Esophagus muscularis mucosa (tissue), 4 donors: Measurements from ENCODE around the gene ASIC2. TPM values are rescaled to one million over a fixed set of nuclear protein-coding genes. Genes with fewer than 3 reads are reported as not detected.

Experiments used
- DNase-seq: peaks from one replicate; pipeline ENCODE4 v3.0.0-alpha.2; 2017; ENCODE audit errors: extremely low spot score
- H3K27ac ChIP-seq, 4 donors: fragments of 200-600 bp; sonication (generic); replicated peaks in 1 of 4; 1 replicate in 3 of 4; 2 replicates in 1 of 4; pipeline ENCODE4 v1.5.1; 2016 to 2019; ENCODE audit warnings: mild to moderate bottlenecking in 1 of 4
- H3K27me3 ChIP-seq, 4 donors: fragments of 200-600 bp; sonication (generic); one replicate each; pipeline versions ENCODE4 v1.5.1 to v1.6.0; 2016 to 2019
- H3K36me3 ChIP-seq, 4 donors: fragments of 200-600 bp; sonication (generic); one replicate each; pipeline ENCODE4 v1.5.1; 2016 to 2019
- H3K4me1 ChIP-seq, 4 donors: fragments of 200-600 bp; sonication (generic); one replicate each; pipeline ENCODE4 v1.5.1; 2016 to 2019
- H3K4me3 ChIP-seq, 4 donors: fragments of 200-600 bp; sonication (generic); 1 replicate in 2 of 4; 2 replicates in 2 of 4; pipeline ENCODE4 v1.5.1; 2016 to 2019; ENCODE audit warnings: mild to moderate bottlenecking in 4 of 4, moderate library complexity in 1 of 4
- H3K9me3 ChIP-seq, 4 donors: fragments of 200-600 bp; sonication (generic); 1 replicate in 3 of 4; 2 replicates in 1 of 4; pipeline ENCODE4 v1.5.1; 2016 to 2019
- EP300 ChIP-seq: sonication (generic); formaldehyde crosslinking; IDR thresholded peaks from one replicate; pipeline ENCODE4 v1.6.1; 2017; ENCODE audit warnings: antibody characterized with exemption
- POLR2A ChIP-seq: fragments of 450-650 bp; IDR thresholded peaks from one replicate; pipeline ENCODE4 v1.6.1; 2017; ENCODE audit warnings: antibody characterized with exemption, moderate library complexity, mild to moderate bottlenecking, low read depth
- POLR2AphosphoS5 ChIP-seq, 2 donors: sonication (generic); formaldehyde crosslinking; IDR thresholded peaks; one replicate each; pipeline ENCODE4 v1.6.1; 2017; ENCODE audit warnings: antibody characterized with exemption in 2 of 2
- WGBS: methylation state at CpG from one replicate; pipeline ENCODE4 v1.1.5; 2018; 5-methylcytosine and 5-hydroxymethylcytosine counted together
- intact Hi-C: fragments of 100-400 bp; cut with DNase I; formaldehyde crosslinking; loops from one replicate; pipeline ENCODE4 v1.15.1; 2023
- total RNA-seq, 4 donors: library from RNA; depleted of rRNA; stranded (reverse); fragments of >200 nt; gene quantifications; one replicate each; pipeline versions ENCODE4 v1.1.0 to v1.2.1, GENCODE V29; 2016
- TF ChIP-seq, protein P1 (sequence below), 3 experiments: fragments of 200-600 bp in 2 of 3; fragments of 450-650 bp in 1 of 3; sonication (generic) in 2 of 3; IDR thresholded peaks; one replicate each; pipeline ENCODE4 v1.5.1; 2017 to 2019; ENCODE audit warnings: antibody characterized with exemption in 3 of 3, mild to moderate bottlenecking in 2 of 3, moderate library complexity in 1 of 3

The ASIC2 gene
- total RNA-seq, 4 donors from 2014 or later = 0.13 TPM; not detected in 3

DNA sequence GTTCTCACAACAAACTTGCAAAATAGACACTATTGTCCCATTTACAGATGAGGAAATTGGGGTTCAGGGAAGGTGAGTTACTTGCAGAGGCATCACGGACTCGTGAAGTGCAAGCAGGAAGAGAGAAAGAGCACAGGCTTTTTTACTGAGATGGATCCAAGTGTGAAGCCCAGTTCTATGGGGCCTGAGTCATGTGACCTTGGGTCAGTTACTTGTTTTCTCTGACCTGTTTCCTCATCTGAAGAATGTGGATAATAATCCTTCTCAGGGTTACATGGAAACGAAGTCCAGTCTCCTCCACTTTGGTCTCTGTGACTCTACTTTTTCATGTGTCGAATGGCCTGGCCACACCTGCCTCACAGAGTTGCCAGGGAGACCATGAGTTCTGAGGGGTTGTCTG lies 167.0 kb downstream of the ASIC2 start:
- no peaks in the 10 kb centered on the region for H3K36me3 ChIP-seq
- intact Hi-C loops = no loop called here
- H3K27ac ChIP-seq = no peak overlapping the region
- no peaks in the 10 kb centered on the region for H3K9me3 ChIP-seq
- WGBS = 83% methylated on average over 4 of the region's 4 CpGs
- H3K4me3 ChIP-seq = no peak overlapping the region
- DNase-seq = no peak
- no peaks in the 10 kb centered on the region for H3K4me1 ChIP-seq
- TF ChIP-seq EP300 (no peak), POLR2A (no peak), POLR2AphosphoS5 (IDR thresholded peaks at IDR 0.05) (no peak)
- TF ChIP-seq, protein P1, sequence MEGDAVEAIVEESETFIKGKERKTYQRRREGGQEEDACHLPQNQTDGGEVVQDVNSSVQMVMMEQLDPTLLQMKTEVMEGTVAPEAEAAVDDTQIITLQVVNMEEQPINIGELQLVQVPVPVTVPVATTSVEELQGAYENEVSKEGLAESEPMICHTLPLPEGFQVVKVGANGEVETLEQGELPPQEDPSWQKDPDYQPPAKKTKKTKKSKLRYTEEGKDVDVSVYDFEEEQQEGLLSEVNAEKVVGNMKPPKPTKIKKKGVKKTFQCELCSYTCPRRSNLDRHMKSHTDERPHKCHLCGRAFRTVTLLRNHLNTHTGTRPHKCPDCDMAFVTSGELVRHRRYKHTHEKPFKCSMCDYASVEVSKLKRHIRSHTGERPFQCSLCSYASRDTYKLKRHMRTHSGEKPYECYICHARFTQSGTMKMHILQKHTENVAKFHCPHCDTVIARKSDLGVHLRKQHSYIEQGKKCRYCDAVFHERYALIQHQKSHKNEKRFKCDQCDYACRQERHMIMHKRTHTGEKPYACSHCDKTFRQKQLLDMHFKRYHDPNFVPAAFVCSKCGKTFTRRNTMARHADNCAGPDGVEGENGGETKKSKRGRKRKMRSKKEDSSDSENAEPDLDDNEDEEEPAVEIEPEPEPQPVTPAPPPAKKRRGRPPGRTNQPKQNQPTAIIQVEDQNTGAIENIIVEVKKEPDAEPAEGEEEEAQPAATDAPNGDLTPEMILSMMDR (IDR thresholded peaks at IDR 0.05) = no peak
- H3K27me3 ChIP-seq = peaks cover 0 to 28% (median 2%) of the 10 kb centered on the region in 4 donors

DNA sequence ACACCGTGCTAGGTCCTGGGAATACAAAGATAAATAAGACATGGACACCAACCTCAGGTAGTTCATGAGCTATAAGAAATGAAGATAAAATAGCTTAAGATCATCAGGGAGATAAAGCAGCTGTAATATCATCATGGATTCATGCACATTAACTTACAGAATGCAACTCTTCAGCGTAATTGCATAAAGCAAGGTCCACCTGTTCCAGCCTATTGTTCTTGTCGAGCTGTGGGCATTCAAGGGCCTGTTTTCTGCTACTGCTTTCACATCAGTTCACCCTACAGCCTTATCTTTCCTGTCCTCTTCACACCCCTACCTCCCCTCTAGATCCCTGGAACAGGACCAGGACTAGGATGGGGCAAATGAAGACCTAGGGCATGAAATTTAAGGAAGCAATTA lies 167.5 kb downstream of the ASIC2 start:
- no peak for TF ChIP-seq EP300
- H3K4me3 ChIP-seq = no peak overlapping the region
- no peaks in the 10 kb centered on the region for H3K9me3 ChIP-seq
- H3K27ac ChIP-seq = no peak overlapping the region
- 77% methylated on average over 3 of the region's 3 CpGs for WGBS
- DNase-seq = no peak
- no peaks in the 10 kb centered on the region for H3K36me3 ChIP-seq
- H3K27me3 ChIP-seq = peaks cover 0 to 23% (median 2%) of the 10 kb centered on the region in 4 donors
- H3K4me1 ChIP-seq = no peaks in the 10 kb centered on the region
- intact Hi-C loops = no loop called here

DNA sequence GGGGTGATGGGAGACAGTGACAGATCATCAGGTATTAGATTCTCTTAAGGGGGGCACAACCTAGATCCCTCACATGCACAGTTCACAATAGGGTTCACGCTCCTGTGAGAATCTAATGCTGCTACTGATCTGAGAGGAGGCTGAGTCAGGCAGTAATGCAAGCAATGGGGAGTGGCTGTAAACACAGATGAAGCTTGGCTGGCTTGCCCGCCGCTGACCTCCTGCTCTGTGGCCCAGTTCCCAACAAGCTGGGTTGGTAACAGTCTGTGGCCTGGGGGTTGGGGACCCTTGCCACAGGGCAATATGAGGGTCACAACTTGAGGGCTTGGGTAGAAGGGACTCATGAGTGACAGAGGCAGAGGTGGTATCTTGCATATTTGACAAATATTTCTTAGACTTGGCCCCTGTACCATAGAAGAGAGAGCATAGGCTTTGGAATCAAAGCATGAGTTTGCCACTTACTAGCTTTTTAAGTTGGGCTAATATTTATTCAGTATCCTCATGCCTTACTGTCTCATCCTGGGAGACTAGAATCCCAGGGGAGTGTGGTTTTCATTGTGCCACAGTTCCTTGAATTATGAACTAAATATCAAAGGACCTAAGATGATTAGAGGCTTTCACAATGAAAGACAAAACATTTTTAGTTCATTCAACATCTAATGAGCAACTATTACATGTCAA lies 168.1 kb downstream of the ASIC2 start:
- 81% methylated on average over 3 of the region's 3 CpGs for WGBS
- H3K27me3 ChIP-seq = peaks cover 0 to 22% (median 2%) of the 10 kb centered on the region in 4 donors
- DNase-seq = no peak
- intact Hi-C loops = no loop called here
- H3K4me3 ChIP-seq = no peak overlapping the region
- H3K4me1 ChIP-seq = no peaks in the 10 kb centered on the region
- TF ChIP-seq EP300 = no peak
- no peak for TF ChIP-seq POLR2AphosphoS5 (IDR thresholded peaks at IDR 0.05)
- TF ChIP-seq, protein P1 (IDR thresholded peaks at IDR 0.05) = no peak
- TF ChIP-seq POLR2A = no peak
- no peak overlapping the region for H3K27ac ChIP-seq
- no peaks in the 10 kb centered on the region for H3K9me3 ChIP-seq
- H3K36me3 ChIP-seq = no peaks in the 10 kb centered on the region

DNA sequence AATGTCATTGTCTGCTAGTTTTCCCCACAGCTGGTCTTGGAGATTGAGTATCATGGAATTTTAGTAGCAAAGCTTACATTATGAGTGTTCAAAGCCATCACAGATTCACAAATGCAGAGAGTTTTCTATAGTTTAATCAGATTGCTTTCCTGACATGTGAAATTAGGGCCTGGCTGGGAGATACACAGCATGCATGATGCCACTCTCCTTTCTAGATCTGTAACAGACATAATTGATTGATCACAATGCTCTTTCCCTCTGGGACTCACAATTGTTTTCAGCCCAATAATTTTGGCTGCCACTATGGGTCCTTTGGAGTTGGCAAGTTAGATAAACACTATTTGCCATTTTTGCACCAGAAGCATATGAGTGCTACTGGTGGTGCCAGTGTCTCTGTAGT lies 168.9 kb downstream of the ASIC2 start:
- H3K4me3 ChIP-seq = no peak overlapping the region
- no peak for DNase-seq
- intact Hi-C loops = no loop called here
- no peaks in the 10 kb centered on the region for H3K9me3 ChIP-seq
- TF ChIP-seq POLR2A = no peak
- TF ChIP-seq EP300 = no peak
- TF ChIP-seq POLR2AphosphoS5 (IDR thresholded peaks at IDR 0.05) = no peak
- TF ChIP-seq, protein P1 (IDR thresholded peaks at IDR 0.05) = no peak
- H3K27me3 ChIP-seq = peaks cover 0 to 22% (median 2%) of the 10 kb centered on the region in 4 donors
- no peaks in the 10 kb centered on the region for H3K36me3 ChIP-seq
- H3K4me1 ChIP-seq = no peaks in the 10 kb centered on the region
- H3K27ac ChIP-seq = no peak overlapping the region

DNA sequence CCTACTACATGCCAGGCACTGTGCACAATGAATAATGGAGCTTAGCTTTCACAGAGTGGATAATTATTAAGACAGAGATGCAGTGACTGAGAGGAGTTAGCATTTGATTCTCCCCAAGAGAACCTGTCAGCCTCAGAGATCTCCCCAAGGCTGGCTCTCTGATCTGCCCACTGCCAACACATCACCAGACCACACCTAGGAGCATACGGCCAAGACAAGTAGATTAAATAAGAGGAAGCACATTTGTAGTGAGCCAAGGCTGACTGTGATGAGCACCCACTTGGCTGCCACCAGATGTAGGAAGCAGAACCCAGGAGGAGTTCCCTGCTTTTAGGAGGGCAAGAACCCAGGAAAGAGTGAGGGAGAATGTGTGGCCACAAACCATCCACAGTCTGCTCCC lies 171.3 kb downstream of the ASIC2 start:
- Histone ChIP-seq H3K27ac (no peak overlapping the region), H3K36me3 (no peaks in the 10 kb centered on the region), H3K4me1 (no peaks in the 10 kb centered on the region), H3K27me3 (peaks cover 0 to 15% (median 2%) of the 10 kb centered on the region in 4 donors), H3K9me3 (no peaks in the 10 kb centered on the region), H3K4me3 (no peak overlapping the region)
- no peak for TF ChIP-seq POLR2AphosphoS5 (IDR thresholded peaks at IDR 0.05)
- no peak for TF ChIP-seq EP300
- no peak for TF ChIP-seq POLR2A
- TF ChIP-seq, protein P1 (IDR thresholded peaks at IDR 0.05) = no peak
- intact Hi-C loops = no loop called here
- DNase-seq = no peak
- 69% methylated on average over 1 of the region's 1 CpG for WGBS
